Measurements from ENCODE around the gene UBE2J1. TPM values are rescaled to one million over a fixed set of nuclear protein-coding genes. Genes with fewer than 3 reads are reported as not detected.
A peak's percentile ranks its signal among the peaks of the same experiment; 100 is the strongest.

The UBE2J1 gene
- total RNA-seq, 1 donor from 2014 or later, result 32.8 TPM

DNA sequence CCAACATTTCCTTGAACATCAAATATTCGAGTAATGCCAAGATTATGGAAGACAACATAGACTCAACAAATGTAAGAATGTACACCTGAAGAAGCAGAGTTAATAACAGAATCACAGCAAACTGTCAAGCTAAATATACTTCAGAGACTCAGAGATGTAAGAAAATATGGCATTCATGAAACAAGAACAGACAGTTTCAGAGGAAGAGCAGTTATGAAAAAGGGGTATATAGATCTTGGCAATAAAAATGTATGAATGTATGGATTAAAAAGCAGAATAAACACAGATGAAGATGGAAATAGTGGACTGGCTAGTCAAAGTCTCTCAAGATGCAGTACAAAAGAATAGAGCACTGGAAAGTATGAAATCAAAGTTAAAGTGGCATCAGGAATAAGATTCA, 41.1 kb upstream of the UBE2J1 start:
- TF ChIP-seq, protein P1, sequence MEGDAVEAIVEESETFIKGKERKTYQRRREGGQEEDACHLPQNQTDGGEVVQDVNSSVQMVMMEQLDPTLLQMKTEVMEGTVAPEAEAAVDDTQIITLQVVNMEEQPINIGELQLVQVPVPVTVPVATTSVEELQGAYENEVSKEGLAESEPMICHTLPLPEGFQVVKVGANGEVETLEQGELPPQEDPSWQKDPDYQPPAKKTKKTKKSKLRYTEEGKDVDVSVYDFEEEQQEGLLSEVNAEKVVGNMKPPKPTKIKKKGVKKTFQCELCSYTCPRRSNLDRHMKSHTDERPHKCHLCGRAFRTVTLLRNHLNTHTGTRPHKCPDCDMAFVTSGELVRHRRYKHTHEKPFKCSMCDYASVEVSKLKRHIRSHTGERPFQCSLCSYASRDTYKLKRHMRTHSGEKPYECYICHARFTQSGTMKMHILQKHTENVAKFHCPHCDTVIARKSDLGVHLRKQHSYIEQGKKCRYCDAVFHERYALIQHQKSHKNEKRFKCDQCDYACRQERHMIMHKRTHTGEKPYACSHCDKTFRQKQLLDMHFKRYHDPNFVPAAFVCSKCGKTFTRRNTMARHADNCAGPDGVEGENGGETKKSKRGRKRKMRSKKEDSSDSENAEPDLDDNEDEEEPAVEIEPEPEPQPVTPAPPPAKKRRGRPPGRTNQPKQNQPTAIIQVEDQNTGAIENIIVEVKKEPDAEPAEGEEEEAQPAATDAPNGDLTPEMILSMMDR (IDR thresholded peaks at IDR 0.05), result no peak
- H3K36me3 Mint-ChIP-seq (ENCODE audit: low read depth), result no peaks in the 10 kb centered on the region
- ChIA-PET CTCF (no interaction called here), POLR2A (no interaction called here)
- H3K4me3 Mint-ChIP-seq, result no peak overlapping the region
- peaks cover 8% of the 10 kb centered on the region for H3K9me3 Mint-ChIP-seq
- H3K27ac Mint-ChIP-seq, result no peak overlapping the region
- intact Hi-C loops (cut with micrococcal nuclease), result loop anchor here (2.0 kb wide), 1 partner anchor 17 kb away; no protein-coding TSS in a partner anchor
- DNase-seq, result no peak
- H3K4me1 Mint-ChIP-seq, result no peaks in the 10 kb centered on the region
- no peak for ATAC-seq (ENCODE audit: low read depth)
- H3K27me3 Mint-ChIP-seq, result no peaks in the 10 kb centered on the region

DNA sequence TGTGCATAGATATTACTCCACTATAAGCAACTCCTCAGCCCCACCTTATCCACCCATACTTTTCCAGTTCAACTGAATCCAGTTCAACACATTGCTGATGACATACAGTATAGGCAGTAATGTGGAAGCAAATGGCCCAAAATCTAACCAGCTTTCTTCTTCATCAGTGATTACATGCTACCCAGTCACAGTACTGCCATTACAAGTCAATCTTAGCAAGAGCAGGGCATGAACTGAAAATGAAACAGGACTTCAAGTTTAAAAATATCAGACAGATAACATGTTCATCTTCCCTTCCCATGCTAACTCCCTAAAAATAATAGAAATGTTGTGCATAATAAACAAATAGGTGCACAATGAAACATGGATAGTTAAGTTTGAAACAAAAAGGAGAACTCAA, 40.3 kb upstream of the UBE2J1 start:
- H3K4me1 Mint-ChIP-seq, result peaks cover 5% of the 10 kb centered on the region
- intact Hi-C loops (cut with micrococcal nuclease), result loop anchor here (2.0 kb wide), 1 partner anchor 18 kb away; no protein-coding TSS in a partner anchor
- no peak for DNase-seq

DNA sequence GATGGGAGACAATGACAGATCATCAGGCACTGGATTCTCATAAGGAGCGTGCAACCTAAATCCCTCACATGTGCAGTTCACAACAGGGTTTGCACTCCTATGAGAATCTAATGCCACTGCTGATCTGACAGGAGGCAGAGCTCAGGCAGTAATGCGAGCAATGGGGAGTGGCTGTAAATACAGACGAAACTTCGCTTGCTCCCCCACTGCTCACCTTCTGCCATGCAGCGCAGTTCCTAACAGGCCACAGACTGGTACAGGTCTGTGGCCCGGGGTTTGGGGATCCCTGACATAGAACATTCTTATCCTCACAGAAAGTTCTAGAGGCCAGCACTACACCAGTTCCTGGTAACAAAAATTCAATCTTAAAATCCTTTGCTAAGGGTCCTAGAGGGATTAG, 36.3 kb upstream of the UBE2J1 start:
- no peak for ATAC-seq (ENCODE audit: low read depth)
- intact Hi-C loops (cut with micrococcal nuclease), result no loop called here
- TF ChIP-seq, protein P1 (IDR thresholded peaks at IDR 0.05), result no peak
- Mint-ChIP-seq H3K27ac (no peak overlapping the region), H3K4me3 (no peak overlapping the region), H3K36me3 (ENCODE audit: low read depth) (no peaks in the 10 kb centered on the region), H3K27me3 (peaks cover 4% of the 10 kb centered on the region), H3K9me3 (peaks cover 8% of the 10 kb centered on the region), H3K4me1 (peaks cover 15% of the 10 kb centered on the region)
- ChIA-PET POLR2A (no interaction called here), CTCF (interaction anchor here (0.7 kb wide), 1 partner anchor 1091 kb away, joined by 3 read pairs; no protein-coding TSS in a partner anchor)
- DNase-seq, result no peak

More for the DNA sequence above, 40.3 kb upstream of the UBE2J1 start:
- CTCF ChIA-PET, result no interaction called here
- peaks cover 8% of the 10 kb centered on the region for H3K9me3 Mint-ChIP-seq
- no peak for ATAC-seq (ENCODE audit: low read depth)
- TF ChIP-seq, protein P1 (IDR thresholded peaks at IDR 0.05), result no peak
- no peaks in the 10 kb centered on the region for H3K36me3 Mint-ChIP-seq (ENCODE audit: low read depth)
- H3K27me3 Mint-ChIP-seq, result no peaks in the 10 kb centered on the region
- H3K27ac Mint-ChIP-seq, result no peak overlapping the region
- POLR2A ChIA-PET, result no interaction called here
- H3K4me3 Mint-ChIP-seq, result no peak overlapping the region

DNA sequence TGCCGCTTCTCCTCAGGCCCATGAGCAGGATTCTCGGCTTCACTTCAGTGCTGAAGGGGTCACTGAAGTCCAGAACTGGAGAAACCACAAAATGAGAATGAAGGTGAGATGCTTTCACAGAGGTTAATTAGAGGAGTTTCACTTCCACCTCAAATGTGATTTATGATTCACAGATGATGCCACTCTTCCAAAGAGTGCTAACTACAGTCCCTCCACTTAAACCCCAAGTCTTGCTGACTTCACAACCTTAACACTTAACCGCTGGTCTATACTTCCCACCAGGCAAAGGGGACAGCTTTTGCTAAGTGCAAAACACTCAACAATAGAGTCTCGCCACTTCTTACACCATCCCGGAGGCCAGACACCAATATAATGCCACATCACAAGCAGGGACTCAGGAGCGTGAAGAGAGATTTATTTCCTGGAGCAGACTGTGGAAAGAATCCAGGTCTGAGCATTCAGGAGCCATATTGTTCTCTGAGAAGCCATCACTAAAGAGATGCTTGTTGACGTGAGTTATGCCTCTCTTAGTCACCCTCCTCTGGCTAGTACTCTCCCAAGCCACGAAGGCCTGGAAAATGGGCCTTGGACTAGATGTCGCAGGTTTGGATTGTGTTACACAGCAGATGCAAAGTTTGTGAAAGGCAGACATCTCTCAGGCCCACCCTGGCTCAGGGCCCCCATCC, 35.1 kb upstream of the UBE2J1 start:
- ChIA-PET POLR2A (interaction anchor here (0.5 to 1.5 kb wide), 4 partner anchors 9 to 307 kb away, joined by 3 to 14 read pairs (median 4); partner anchors contain the start of gene PNRC1), CTCF (interaction anchor here (0.9 kb wide), 1 partner anchor 12 kb away, joined by 5 read pairs; no protein-coding TSS in a partner anchor)
- TF ChIP-seq, protein P1 (IDR thresholded peaks at IDR 0.05), result no peak
- H3K27ac Mint-ChIP-seq, result peak overlapping the region; percentile 33
- ATAC-seq (ENCODE audit: low read depth) (peak; percentile 87), DNase-seq (no peak)
- intact Hi-C loops (cut with micrococcal nuclease), result loop anchor here (1.0 kb wide), 2 partner anchors 15 to 25 kb away; partner anchors contain the start of gene RRAGD
- H3K36me3 Mint-ChIP-seq (ENCODE audit: low read depth), result no peaks in the 10 kb centered on the region
- H3K9me3 Mint-ChIP-seq, result no peaks in the 10 kb centered on the region
- H3K4me1 Mint-ChIP-seq, result peaks cover 15% of the 10 kb centered on the region
- H3K4me3 Mint-ChIP-seq, result peak overlapping the region; percentile 60
- peaks cover 4% of the 10 kb centered on the region for H3K27me3 Mint-ChIP-seq

DNA sequence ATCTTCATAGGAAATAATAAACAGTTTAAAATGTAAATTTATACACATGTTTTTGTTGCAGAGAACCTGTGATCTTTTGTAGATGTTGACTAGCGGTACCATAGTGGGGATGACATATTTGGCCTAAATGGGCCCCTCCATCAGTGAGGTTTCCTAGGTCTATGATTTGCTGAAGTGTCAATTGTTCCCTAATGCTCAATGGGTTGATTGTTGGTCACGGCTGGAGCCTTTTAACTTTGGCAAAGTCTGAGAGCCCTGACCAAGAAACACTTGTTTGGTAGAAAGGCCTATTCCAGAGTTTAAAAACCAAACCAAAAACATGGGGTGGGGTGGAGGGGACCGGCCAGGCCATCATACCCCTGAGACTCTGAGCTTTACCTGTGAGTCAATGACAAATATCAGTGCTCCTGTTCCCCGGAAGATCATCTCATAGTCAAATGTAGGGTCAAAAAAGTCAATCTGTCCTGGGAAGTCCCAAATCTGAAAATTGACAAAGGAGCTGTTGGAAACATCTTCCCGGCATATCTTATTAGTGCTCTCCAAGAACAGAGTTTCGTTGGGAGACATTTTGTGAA, 34.5 kb upstream of the UBE2J1 start:
- intact Hi-C loops (cut with micrococcal nuclease), result loop anchor here (1.0 kb wide), 2 partner anchors 15 to 25 kb away; partner anchors contain the start of gene RRAGD
- TF ChIP-seq, protein P1 (IDR thresholded peaks at IDR 0.05), result no peak
- no peak for DNase-seq
- Mint-ChIP-seq H3K4me1 (peaks cover 15% of the 10 kb centered on the region), H3K27me3 (peaks cover 4% of the 10 kb centered on the region), H3K9me3 (no peaks in the 10 kb centered on the region), H3K4me3 (peak overlapping the region; percentile 60), H3K36me3 (ENCODE audit: low read depth) (no peaks in the 10 kb centered on the region), H3K27ac (peak overlapping the region; percentile 33)
- peak; percentile 48 for ATAC-seq (ENCODE audit: low read depth)
- ChIA-PET CTCF (interaction anchor here (0.9 kb wide), 1 partner anchor 11 kb away, joined by 5 read pairs; no protein-coding TSS in a partner anchor), POLR2A (interaction anchor here (1.1 to 1.5 kb wide), 3 partner anchors 15 to 306 kb away, joined by 3 to 14 read pairs (median 5); partner anchors contain the start of gene PNRC1)

Data from activated B cell treated with CpG ODN at 0.5 μM for 24 hours (primary cell).